ENCODE data around the gene CDPF1. TPM values are rescaled to one million over a fixed set of nuclear protein-coding genes. Genes with fewer than 3 reads are reported as not detected.

Gene CDPF1
- total RNA-seq, 1 donor from 2014 or later = 14.3 TPM

- CTCF ChIA-PET = no interaction called here
- Mint-ChIP-seq H3K4me1 (no peaks in the 10 kb centered on the region), H3K4me3 (no peak overlapping the region), H3K9me3 (peaks cover 6% of the 10 kb centered on the region), H3K36me3 (ENCODE audit: low read depth) (peaks cover 27% of the 10 kb centered on the region), H3K27ac (no peak overlapping the region), H3K27me3 (no peaks in the 10 kb centered on the region)
- POLR2A ChIA-PET = no interaction called here
- intact Hi-C loops (cut with micrococcal nuclease) = no loop called here
- ATAC-seq (ENCODE audit: low read depth) (no peak), DNase-seq (no peak)
- TF ChIP-seq CTCF (IDR thresholded peaks at IDR 0.05) = no peak
Observed at GRCh38 chr22:46195487-46196165, 54.5 kb downstream of the CDPF1 start.

Other genes with a start within 250 kb of the CDPF1 start
- gene PPARA, start 99.8 kb downstream of the CDPF1 start, total RNA-seq = 17.7 and 23.0 TPM in 2 replicates
- gene PKDREJ, start 13.1 kb upstream of the CDPF1 start, total RNA-seq = not detected in 2 replicates
- 9.8 and 11.8 TPM in 2 replicates for gene TTC38, start 17.7 kb upstream of the CDPF1 start, total RNA-seq
- 0.34 and 0.95 TPM in 2 replicates for gene GTSE1, start 46.6 kb upstream of the CDPF1 start, total RNA-seq
- gene TRMU, start 85.4 kb upstream of the CDPF1 start, total RNA-seq = 52.2 and 60.0 TPM in 2 replicates